GM21737 (cell line): ENCODE data around the gene NTRK2.

Source experiments
- ATAC-seq: cut with Tn5 transposase; IDR thresholded peaks from one replicate; pipeline ENCODE4 v1.9.1; 2021; ENCODE audit warnings: mild to moderate bottlenecking, moderate library complexity; ENCODE audit not compliant: unreplicated experiment

The NTRK2 gene

GRCh38 chr9:84966876-84967830 is 297.6 kb downstream of the NTRK2 start:
- ATAC-seq, result no peak

- no peak for ATAC-seq
Observed at GRCh38 chr9:84969084-84969483, 299.6 kb downstream of the NTRK2 start.

GRCh38 chr9:84969736-84970135 is 300.2 kb downstream of the NTRK2 start:
- no peak for ATAC-seq

GRCh38 chr9:84970432-84970831 is 300.9 kb downstream of the NTRK2 start:
- no peak for ATAC-seq

GRCh38 chr9:84971571-84971970 is 302.0 kb downstream of the NTRK2 start:
- ATAC-seq, result no peak

GRCh38 chr9:84974258-84974657 is 304.7 kb downstream of the NTRK2 start:
- no peak for ATAC-seq

GRCh38 chr9:84974855-84975254 is 305.3 kb downstream of the NTRK2 start:
- ATAC-seq, result no peak

- no peak for ATAC-seq
Observed at GRCh38 chr9:84975926-84976325, 306.4 kb downstream of the NTRK2 start.

GRCh38 chr9:84978661-84979060 is 309.1 kb downstream of the NTRK2 start:
- ATAC-seq, result no peak

GRCh38 chr9:84983749-84984148 is 314.2 kb downstream of the NTRK2 start:
- no peak for ATAC-seq

- no peak for ATAC-seq
Observed at GRCh38 chr9:84988621-84989020, 319.1 kb downstream of the NTRK2 start.

GRCh38 chr9:84990416-84990815 is 320.9 kb downstream of the NTRK2 start:
- no peak for ATAC-seq

- no peak for ATAC-seq
Observed at GRCh38 chr9:84990850-84991513, 321.5 kb downstream of the NTRK2 start.

GRCh38 chr9:84991514-84991870 is 322.0 kb downstream of the NTRK2 start:
- ATAC-seq, result no peak

- no peak for ATAC-seq
Observed at GRCh38 chr9:84992381-84992780, 322.9 kb downstream of the NTRK2 start.

GRCh38 chr9:84993105-84993504 is 323.6 kb downstream of the NTRK2 start:
- ATAC-seq, result no peak

GRCh38 chr9:84996029-84996428 is 326.5 kb downstream of the NTRK2 start:
- no peak for ATAC-seq

GRCh38 chr9:84996716-84997115 is 327.2 kb downstream of the NTRK2 start:
- ATAC-seq, result no peak

- ATAC-seq, result no peak
Observed at GRCh38 chr9:84997472-84997871, 327.9 kb downstream of the NTRK2 start.

GRCh38 chr9:84998639-84999038 is 329.1 kb downstream of the NTRK2 start:
- ATAC-seq, result no peak

GRCh38 chr9:84999788-85000187 is 330.3 kb downstream of the NTRK2 start:
- no peak for ATAC-seq

- ATAC-seq, result no peak
Observed at GRCh38 chr9:85001925-85002324, 332.4 kb downstream of the NTRK2 start.
